Measurements from ENCODE around the gene ARHGAP28.

GRCh38 chr18:6797171-6797570 lies 67.7 kb downstream of the ARHGAP28 start:
- TF ChIP-seq CTCF (IDR thresholded peaks at IDR 0.05) (no peak), POLR2AphosphoS5 (IDR thresholded peaks at IDR 0.05; ENCODE audit: insufficient read depth in 1 of 2, low read depth in 1 of 2) (no peak)

Data from vagina (tissue), 2 donors.